Stimulated activated CD4-positive, alpha-beta T cell treated with anti-CD3 and anti-CD28 coated beads, Interleukin-4, amount 100 ng/mL, for 48 hours (primary cell): ENCODE results near the gene MSH5.
A peak's percentile ranks its signal among the peaks of the same experiment; 100 is the strongest.
"Not testable (repeated sequence)": the region's sequence is repeated elsewhere in the genome, so short reads cannot be mapped to it uniquely, and the experiment has no call there.

Experiments used
- DNase-seq, 2 donors: peaks; one replicate each; pipeline ENCODE4 v3.0.0-alpha.2; 2020; ENCODE audit warnings: low read depth in 2 of 2

MSH5 gene

GRCh38 chr6:31801031-31801927 lies 61.5 kb downstream of the MSH5 start:
- DNase-seq = not testable (repeated sequence)

- no peak for DNase-seq
Measured at GRCh38 chr6:31805939-31806469, 66.2 kb downstream of the MSH5 start.

GRCh38 chr6:31806470-31807272 lies 66.9 kb downstream of the MSH5 start, which contains the start of gene LSM2:
Gene LSM2 (minus strand): TSS chr6:31806966. CDS start chr6:31806757, 209 bp downstream.
- peak; percentile 96 to 97 for DNase-seq

GRCh38 chr6:31808599-31808998 lies 68.8 kb downstream of the MSH5 start:
- not testable (repeated sequence) for DNase-seq

GRCh38 chr6:31811645-31812044 lies 71.8 kb downstream of the MSH5 start:
- DNase-seq = no peak
